Stimulated activated CD4-positive, alpha-beta T cell treated with anti-CD3 and anti-CD28 coated beads, Interleukin-4, amount 100 ng/mL, for 1 hour (primary cell): Measurements from ENCODE around the gene UNC13A.

Source experiments
- DNase-seq: peaks from one replicate; pipeline ENCODE4 v3.0.0-alpha.2; 2020

UNC13A gene

GRCh38 chr19:17703824-17704463 lies 15.8 kb upstream of the UNC13A start:
- peak; percentile 76 for DNase-seq

GRCh38 chr19:17695198-17695597 lies 7.0 kb upstream of the UNC13A start:
- DNase-seq, result no peak

GRCh38 chr19:17692566-17692965 lies 4.4 kb upstream of the UNC13A start:
- no peak for DNase-seq

GRCh38 chr19:17688853-17689595 lies 870 bp upstream of the UNC13A start:
- no peak for DNase-seq

GRCh38 chr19:17687141-17687856 lies 855 bp downstream of the UNC13A start:
- DNase-seq, result no peak

GRCh38 chr19:17686592-17687024 lies 1.5 kb downstream of the UNC13A start:
- no peak for DNase-seq

GRCh38 chr19:17686023-17686521 lies 2.1 kb downstream of the UNC13A start:
- no peak for DNase-seq

- DNase-seq, result no peak
Measured at GRCh38 chr19:17685451-17686022, 2.6 kb downstream of the UNC13A start.

GRCh38 chr19:17684256-17684655 lies 3.9 kb downstream of the UNC13A start:
- no peak for DNase-seq

GRCh38 chr19:17683078-17683477 lies 5.1 kb downstream of the UNC13A start:
- no peak for DNase-seq

- DNase-seq, result no peak
Measured at GRCh38 chr19:17682273-17682672, 5.9 kb downstream of the UNC13A start.

GRCh38 chr19:17681505-17682125 lies 6.5 kb downstream of the UNC13A start:
- DNase-seq, result peak; percentile 42

GRCh38 chr19:17680230-17680722 lies 7.9 kb downstream of the UNC13A start:
- peak; percentile 27 for DNase-seq

- DNase-seq, result no peak
Measured at GRCh38 chr19:17679526-17680229, 8.5 kb downstream of the UNC13A start.

GRCh38 chr19:17678836-17679235 lies 9.3 kb downstream of the UNC13A start:
- no peak for DNase-seq

- DNase-seq, result no peak
Measured at GRCh38 chr19:17677002-17677401, 11.2 kb downstream of the UNC13A start.

GRCh38 chr19:17676295-17676694 lies 11.9 kb downstream of the UNC13A start:
- DNase-seq, result no peak

- DNase-seq, result no peak
Measured at GRCh38 chr19:17673937-17674799, 14.0 kb downstream of the UNC13A start.

- no peak for DNase-seq
Measured at GRCh38 chr19:17671906-17672305, 16.2 kb downstream of the UNC13A start.

GRCh38 chr19:17669419-17669818 lies 18.7 kb downstream of the UNC13A start:
- DNase-seq, result no peak

- DNase-seq, result no peak
Measured at GRCh38 chr19:17665058-17665457, 23.1 kb downstream of the UNC13A start.
